HG03103 (cell line): ENCODE measurements around the gene FBXL5.
A peak's percentile ranks its signal among the peaks of the same experiment; 100 is the strongest.

Source experiments
- ATAC-seq: cut with Tn5 transposase; IDR thresholded peaks from one replicate; pipeline ENCODE4 v1.9.1; 2021; ENCODE audit warnings: low read depth; ENCODE audit not compliant: unreplicated experiment

The FBXL5 gene

DNA sequence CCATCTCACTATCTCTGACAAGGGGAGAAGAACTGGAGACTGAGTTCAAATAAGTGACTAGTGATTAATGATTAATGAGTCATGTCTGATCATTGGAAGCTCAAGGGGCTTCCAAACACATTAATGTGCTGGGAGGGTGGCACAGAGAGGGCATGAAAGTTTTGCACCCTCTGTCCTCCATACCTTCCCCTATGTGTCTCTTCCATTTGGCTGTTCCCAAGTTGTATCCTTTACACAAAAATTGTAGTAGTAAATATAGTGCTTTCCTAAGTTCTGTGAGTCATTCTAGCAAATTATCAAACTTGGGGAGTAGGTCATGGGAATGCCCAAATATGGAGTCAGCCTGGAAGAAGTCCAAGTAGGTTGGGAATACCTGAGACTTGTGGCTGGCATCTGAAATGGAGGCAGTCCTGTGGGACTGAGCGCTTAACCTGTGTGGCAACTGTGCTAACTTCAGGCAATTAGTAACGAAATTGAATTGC lies 22.4 kb upstream of the FBXL5 start:
- no peak for ATAC-seq

DNA sequence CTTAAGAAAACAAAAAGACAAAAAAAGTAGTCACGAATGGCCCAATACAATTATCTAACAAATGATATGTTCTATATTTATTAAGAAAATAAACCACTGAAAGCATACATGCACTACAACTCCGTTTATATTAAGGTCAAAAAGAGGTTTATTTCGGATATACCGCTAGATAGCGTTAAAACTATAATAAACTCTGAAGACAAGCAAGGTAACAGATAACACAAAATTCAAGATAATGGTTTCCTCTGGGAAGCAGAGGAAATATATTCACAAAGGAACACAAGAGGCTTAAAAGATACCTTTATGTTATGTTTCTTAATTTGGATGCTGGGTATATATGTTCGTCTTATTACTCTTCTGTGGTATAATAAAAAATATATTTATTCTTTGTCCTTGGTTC lies 21.7 kb upstream of the FBXL5 start:
- ATAC-seq = no peak

DNA sequence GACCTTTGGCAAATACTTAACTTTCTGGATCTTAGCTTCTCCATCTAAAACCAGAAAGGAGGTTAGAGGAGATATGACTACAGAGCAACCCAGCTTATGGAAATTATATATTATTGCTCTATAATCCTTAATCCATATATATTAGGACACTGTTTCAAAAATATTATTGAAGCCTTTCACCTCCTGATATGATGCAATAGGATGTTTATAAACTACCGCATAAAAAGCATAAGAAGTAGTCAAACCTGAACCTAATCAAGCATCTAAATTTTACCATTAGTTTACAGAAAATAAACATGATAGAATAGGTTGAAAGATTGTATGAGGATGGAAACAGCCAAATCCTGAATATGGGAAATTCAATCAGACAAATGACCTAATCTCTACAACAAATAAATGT lies 20.9 kb upstream of the FBXL5 start:
- no peak for ATAC-seq

DNA sequence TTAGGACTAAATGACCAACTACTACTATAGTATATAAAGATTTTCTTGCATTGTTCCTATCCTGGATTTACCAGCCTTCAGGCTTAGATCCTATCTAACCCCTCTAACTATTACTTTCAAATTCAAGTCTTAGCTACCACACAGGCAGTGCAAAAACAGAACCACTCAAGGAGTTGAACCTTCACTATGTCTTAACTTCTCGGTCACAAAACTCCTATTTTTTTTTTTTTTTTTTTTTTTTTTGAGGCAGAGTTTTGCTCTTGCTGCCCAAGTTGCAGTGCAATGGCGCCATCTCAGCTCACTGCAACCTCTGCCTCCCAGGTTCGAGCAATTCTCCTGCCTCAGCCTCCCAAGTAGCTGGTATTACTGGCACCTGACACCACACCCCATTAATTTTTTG lies 20.2 kb upstream of the FBXL5 start:
- ATAC-seq = no peak

DNA sequence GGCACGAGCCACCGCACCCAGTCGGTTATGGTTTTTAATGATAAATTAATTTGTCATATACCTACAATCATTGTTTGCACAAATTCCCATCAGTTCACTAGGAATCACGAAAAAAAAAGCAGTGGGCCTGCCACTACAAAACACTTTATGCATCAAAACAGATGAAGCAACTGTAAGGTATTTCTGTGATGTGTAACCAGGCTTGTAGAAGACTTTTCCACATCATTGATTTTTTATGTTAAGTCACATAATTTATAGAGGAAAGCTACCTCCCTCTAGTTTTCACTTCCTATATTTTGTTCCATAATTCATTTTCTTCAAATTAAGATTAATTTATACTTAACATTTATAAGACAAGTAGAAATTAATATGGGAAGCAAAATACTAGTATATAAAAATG lies 19.8 kb upstream of the FBXL5 start:
- ATAC-seq = no peak

DNA sequence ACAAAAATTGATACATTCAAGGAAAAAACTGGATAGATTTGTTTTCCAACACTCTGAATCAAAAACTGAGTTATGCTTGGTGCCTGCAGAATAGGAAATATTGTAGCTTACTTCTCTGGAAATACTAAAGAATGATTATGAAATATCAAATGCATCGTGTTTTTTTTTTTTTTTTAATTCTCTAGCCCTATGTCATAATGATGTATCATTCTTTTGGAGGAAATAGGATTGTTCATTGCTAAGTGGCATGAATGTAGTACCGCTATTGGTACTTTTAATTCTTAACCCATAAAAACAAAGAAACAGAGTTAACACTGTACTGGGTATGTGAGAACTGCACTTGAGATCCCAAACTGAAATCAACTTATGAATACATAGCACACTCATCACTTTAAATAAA lies 18.9 kb upstream of the FBXL5 start:
- no peak for ATAC-seq

DNA sequence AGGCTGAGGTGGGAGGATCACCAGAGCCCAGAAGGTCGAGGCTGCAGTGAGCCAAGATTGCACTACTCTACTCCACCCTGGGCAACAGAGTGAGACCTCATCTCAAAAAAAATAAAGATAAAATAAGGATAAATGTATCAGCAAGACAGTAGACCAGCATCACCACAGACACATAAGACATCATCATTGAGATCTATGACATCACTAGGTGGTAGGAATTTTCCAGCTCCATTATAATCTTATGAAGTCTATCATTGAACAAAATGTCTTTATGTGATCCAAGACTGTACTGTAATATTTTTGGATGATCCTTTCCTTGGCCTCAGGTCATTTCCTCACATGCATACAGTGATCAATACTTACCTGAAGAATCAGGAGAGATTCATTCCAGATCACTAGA lies 18.2 kb upstream of the FBXL5 start:
- ATAC-seq = no peak

DNA sequence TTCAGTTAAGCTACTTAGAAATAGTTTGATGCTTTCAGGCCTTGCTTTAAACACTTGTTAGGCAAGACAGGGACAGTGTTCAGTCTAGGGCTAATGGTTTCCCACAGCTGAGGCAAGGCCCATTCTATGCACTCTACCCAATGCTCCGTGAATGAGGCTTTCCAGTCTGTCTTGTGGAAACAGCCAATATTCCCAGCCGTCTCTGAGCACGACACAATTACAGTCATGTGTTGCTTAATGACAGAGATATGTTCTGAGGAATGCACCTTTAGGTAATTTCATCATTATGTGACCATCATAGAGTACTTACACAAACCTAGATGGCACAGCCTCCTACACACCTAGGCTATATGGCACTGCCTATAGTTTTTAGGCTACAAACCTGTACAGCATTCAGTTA lies 16.9 kb upstream of the FBXL5 start:
- ATAC-seq = no peak

DNA sequence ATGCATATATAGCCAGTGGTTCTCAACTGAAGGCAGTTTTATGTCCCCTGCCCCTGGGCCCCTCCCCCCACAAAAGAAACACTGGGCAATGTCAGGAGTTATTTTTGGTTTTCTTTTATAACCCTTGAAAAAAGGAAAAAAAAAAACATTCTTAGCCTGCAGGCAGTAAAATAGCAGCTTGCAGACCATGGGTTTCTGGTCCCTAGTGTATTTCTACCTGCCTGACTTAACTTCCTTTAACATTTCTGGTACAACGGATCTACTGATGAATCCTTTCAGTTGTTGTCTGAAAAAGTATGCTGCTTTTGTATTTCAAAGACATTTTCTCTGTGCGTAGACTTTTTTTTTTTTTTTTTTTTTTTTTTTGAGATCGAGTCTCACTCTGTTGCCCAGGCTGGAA lies 15.4 kb upstream of the FBXL5 start:
- no peak for ATAC-seq

DNA sequence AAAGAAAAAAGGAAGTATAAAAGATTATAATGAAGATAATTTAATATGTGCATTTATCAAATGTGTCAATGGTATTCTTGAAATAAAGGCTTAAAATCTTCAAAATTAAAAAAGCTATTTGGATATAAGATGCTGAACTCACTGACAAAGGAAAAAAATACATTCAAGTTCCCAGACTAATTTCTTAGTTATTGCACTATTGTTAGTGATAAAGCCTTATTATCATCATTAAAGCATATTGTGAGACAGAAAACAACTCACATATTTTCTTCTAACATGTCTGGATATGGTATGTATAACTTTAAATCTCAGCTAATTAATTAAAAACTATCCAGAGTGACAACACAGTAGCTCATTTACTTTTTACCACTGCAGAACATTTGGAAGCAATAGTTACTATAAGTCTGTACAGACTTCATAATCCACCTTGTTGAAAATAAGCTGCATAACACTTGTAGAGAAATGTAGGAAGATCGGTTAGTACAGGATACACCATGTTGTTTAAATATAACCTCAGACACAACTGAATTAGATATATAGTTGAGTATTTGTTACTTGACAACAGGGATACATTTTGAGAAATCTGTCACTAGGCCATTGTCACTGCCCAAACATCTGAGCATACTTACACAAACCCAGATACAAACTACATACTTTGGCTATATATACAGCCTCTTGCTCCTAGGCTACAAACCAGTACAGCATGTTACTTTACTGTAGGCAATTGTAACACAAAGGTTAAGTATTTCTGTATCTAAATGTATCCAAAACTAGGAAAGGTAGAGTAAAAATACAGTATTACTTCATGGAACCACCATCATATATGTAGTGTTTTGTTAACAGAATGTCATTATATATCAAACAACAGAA lies 13.6 kb upstream of the FBXL5 start:
- ATAC-seq = no peak

DNA sequence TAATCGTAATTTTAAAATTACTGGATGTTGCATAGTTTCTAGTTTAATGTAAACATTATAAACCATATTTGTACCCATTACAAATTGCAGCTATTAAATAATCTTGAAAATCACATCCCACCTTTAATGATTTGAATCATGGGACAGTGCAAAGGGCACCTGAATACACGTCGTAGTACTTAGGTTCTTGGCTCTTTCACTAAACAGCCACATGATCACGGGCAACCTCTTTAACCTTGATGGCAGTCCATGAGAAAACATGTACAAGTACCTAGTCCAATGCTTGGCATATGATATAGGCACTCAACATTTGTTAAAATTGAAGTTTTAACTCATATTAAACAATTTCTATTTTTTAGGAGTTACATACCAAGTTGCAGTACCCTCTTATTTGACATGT lies 11.8 kb upstream of the FBXL5 start:
- ATAC-seq = no peak

DNA sequence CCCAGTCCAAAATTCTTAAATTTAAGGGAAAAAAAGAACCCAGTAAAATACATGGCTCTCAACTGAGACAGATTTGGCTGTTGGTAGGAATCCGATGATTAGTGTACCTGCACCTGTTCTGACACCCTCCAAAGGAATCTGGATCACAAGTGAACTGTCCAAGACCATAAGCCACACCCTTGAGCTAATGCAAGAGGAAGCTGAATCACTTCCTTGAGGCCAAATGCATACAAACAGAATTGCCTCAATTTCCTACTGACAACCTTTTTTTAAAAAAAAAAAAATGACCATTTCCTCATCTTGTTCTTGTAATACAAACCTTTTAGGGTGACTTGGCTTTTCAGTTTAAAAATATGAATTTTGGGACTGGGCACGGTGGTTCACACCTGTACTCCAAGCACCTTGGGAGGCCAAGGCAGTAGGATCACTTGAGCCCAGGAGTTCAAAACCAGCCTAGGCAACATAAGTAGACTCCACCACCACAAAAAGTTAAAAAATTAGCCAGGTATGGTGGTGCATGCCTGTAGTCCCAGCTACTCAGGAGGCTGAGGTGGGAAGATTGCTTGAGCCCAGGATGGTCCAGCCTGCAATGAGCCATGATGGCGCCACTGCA lies 10.7 kb upstream of the FBXL5 start:
- ATAC-seq = no peak

DNA sequence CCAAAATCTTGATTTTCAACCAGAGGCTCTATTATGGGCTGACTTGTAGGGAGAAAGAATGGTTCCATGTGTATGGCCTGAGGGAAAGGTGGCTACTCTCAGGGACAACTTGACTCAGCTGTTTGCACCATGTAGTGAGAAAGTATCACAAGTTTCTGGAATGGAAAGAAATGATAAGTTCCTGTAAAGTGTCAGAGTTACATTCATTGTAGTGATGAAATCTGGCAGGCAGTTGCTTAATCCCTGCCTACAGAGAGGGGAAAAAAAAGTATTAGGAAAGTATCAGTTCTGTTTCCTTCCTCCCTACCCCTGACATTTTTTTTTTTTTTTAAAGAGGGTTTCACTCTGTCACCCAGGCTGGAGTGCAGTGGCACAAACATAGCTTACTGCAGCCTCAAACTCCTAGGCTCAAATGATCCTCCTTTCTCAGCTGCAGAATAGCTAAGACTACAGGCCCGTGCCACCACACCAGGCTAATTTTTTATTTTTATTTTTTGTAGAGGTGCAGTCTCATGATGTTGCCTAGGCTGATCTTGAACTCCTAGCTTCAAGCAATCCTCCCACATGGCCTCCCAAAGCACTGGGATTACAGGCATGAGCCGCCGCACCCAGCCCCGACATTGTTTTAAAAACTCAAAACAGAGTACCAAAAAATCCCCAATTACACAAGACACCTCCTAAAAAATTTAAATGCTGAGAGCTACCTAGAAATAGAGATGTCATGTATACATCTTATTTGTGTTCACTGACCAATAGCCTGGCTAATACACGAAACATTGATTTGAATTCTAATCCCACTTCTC lies 4.8 kb upstream of the FBXL5 start:
- ATAC-seq = no peak

DNA sequence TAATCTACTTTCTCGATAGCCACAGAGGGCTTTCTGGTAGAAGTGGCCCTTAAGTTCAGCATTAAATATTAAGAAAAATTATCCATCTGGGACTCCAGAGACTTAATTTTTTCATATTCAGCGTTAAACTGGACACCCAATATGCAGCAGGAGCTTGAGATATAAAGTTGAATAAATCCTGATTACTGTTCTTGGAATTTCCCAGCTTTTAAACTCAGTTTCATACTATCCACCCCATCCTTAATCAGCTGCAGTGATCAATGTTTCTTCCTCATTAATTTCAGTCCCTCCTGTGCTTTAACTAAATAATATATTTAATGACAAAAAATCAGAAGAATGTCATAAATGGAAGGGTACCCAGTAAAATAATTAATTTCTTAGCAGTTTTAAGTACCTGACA lies 3.6 kb upstream of the FBXL5 start:
- ATAC-seq = no peak

DNA sequence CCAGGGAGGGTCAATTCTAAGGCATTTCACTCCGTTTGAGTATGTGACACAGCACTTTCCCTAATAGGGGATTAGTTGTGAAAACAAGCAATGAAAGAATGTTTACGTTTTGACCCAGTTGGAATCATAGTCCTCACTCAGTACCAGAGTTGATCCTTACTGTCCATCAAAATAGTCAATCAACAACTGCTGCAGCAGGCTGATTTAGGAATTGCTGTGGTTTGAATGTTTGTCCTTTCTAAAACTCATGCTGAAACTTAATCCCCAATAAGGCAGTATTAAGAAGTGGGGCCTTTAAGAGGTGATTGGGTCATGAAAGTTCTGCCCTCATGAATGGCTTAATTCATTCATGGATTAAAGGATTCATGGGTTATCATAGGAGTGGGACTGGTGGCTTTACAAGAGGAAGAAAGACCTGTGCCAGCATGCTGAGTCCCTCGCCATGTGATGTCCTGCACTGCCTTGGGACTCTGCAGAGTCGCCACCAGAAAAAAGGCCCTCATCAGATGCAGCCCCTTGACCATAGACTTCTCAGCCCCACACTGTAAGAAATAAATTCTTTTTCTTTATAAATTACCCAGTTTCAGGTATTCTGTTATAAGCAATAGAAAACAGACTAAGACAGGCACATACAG lies 3.1 kb upstream of the FBXL5 start:
- ATAC-seq = no peak

DNA sequence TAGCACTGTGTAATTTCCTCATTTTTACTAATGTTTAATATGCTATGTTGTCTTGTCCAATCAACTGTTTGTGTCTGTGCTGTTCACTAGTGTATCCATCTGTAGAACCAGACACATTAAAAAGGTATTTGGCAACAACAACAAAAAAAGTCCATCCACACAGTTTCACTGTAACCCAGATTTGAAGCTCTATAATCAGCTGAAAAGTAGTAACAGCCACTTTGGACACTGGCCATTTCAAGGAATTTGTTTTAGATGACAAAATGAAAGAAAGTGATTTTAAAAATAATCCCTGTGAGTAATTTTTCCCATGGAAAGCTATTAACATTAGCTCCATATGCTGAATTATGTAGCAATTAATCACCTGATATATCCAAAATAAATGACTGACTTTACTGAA lies 2.2 kb upstream of the FBXL5 start:
- no peak for ATAC-seq

DNA sequence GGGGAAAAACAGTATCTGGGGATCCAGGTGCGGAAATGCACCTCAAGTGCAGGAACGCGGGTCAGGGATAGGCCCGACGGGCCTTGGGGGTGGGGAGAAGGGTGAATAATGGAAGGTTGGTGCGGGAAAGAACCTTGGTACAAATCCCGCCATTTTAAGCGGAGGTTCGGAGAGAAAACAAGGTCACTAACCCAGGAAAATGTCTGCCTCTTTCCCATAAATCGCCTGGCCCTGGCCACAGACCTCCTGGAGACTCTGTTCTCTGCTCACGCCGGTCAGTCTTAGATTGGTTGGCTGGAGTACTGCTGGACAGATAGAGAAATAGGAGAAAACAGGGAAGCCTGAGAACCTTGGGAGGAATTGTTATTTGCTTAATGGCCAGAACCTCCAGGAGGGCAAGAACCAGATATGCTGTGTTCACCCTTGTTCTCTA lies 897 bp upstream of the FBXL5 start:
- ATAC-seq = no peak

DNA sequence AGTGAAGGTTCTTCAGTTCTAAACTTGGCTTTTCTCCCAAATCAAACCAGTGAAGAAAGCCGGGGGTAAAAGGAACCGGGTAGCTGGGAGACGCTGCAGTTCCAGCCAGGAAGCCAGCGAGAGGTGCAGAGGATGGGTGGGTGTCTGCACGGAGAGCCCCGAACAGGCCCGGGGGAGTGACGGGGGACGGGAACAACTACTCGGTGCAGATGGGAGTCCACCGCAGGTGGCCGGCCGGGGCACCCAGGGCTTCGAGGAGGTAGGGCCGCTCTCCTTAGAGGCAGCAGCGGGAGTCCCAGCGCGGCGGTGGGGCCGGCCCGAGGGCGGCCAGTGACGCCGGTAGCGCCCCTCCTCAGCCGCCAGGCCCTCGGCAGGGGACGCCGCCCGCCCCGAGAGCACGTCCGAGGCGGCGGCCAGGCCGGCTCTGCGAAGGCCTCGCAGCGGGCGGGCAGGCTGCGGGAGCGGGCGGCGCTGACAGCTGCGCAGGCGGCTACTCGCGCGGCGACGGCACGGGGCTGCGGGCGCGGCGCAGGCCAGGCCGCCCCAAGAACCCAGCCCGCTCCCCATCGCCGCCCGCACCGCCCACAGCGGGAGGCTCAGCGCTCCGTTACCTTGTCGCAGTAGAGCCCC lies 449 bp downstream of the FBXL5 start:
- peak; percentile 42 for ATAC-seq

DNA sequence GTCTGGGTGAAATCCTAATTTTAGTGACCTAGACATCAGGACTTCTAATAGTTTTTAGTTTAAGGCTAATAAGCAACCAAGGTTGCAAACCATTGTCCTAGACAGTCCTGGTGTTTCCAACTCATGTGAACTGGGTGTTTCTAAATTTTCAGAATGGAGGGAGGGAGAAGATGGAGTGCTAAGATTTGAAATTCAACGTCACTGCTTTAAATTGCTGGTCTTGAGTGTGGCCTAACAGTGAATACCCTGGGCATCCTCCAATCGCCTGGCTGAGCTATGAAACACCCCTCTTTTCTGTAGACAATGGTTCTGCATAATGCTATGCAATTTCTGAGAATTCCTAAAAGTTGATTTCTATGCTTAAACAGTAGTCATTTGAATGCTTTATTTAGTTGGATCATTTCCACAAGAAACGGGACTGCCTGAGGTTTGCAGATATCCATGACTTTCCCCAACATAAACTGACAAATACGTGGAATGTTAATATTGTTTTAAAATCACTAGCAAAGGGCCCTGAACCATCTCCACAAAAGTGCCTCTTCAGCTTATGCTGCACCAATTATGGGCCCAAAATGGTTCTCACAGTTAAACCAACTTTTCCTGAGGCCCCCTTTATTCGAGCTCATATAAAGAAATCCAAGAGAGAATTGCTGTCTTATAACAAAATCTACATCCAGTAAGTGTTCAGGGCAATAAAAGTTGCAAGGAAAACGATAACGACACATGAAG lies 1.1 kb downstream of the FBXL5 start:
- peak; percentile 26 for ATAC-seq

DNA sequence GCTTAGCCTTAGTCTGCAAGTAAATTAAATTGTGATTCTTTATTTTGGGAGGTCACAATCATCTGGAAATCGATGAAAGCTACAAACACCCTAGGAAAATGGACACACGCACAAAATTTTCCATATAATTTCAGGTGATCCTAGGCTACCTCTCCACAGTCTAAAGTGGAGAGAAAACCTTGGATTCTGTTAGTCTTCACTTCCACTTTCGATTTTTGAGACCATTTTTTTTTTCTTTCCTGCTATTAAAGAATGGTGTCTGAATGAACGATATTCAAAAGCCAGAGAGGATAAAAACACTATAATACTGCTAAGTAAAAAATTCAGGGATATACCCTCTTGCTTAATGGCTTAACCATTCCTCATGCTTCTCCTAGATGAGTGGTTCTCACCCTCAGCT lies 1.7 kb downstream of the FBXL5 start:
- ATAC-seq = no peak
